Measurements from ENCODE around the gene APOL1. TPM values are rescaled to one million over a fixed set of nuclear protein-coding genes. Genes with fewer than 3 reads are reported as not detected.
"Not testable (repeated sequence)": the region's sequence is repeated elsewhere in the genome, so short reads cannot be mapped to it uniquely, and the experiment has no call there.

The APOL1 gene
- total RNA-seq, 1 experiment from 2014 or later = 0.30 TPM

GRCh38 chr22:36204632-36205015 is 48.3 kb upstream of the APOL1 start:
- ChIA-PET CTCF (interaction anchor here (0.8 kb wide), 1 partner anchor 24 kb away, joined by 3 read pairs; no protein-coding TSS in a partner anchor), RAD21 (ENCODE audit: low non-redundant PET in 1 of 2, low total read pairs in 2 of 2, uncharacterized antibody in 2 of 2, unreplicated experiment in 2 of 2) (no interaction called here), POLR2A (no interaction called here)
- BruUV-seq (replicated peaks) = no TSS peak
- no peak overlapping the region for H3K9ac ChIP-seq (ENCODE audit: low read length)
- H4K20me1 ChIP-seq (ENCODE audit: insufficient read depth) = no peaks in the 10 kb centered on the region
- DNase-seq (ENCODE audit: low read depth, low spot score) (no peak), ATAC-seq (no peak; the same call in 1 of the 2 replicates)
- intact Hi-C loops (cut with micrococcal nuclease) = no loop called here
- no peaks in the 10 kb centered on the region for H3K79me2 ChIP-seq (ENCODE audit: insufficient read depth, low read length)
- H3K36me3 ChIP-seq (ENCODE audit: control insufficient read depth in 1 of 2, insufficient read depth in 2 of 2, low read length in 2 of 2) = no peaks in the 10 kb centered on the region
- no peak for TF ChIP-seq SP1 (IDR thresholded peaks at IDR 0.05; ENCODE audit: low read depth)
- TF ChIP-seq EGR1 (IDR thresholded peaks at IDR 0.05; ENCODE audit: low read depth) = no peak
- TF ChIP-seq SIN3A (IDR thresholded peaks at IDR 0.05; ENCODE audit: low read depth) = no peak
- no peak for TF ChIP-seq YY1 (IDR thresholded peaks at IDR 0.05; ENCODE audit: extremely low read depth, insufficient replicate concordance, low read depth, low read length)
- TF ChIP-seq TCF7L2 (IDR thresholded peaks at IDR 0.05; ENCODE audit: borderline replicate concordance, extremely low read depth, insufficient read depth, insufficient read length) = no peak
- TF ChIP-seq ZNF274 (IDR thresholded peaks at IDR 0.05; ENCODE audit: low read depth, low read length) = no peak
- no peak for TF ChIP-seq ATF3 (IDR thresholded peaks at IDR 0.05)
- TF ChIP-seq ZFX (IDR thresholded peaks at IDR 0.05) = no peak
- no peak for TF ChIP-seq MAX (IDR thresholded peaks at IDR 0.05)
- TF ChIP-seq SRF (IDR thresholded peaks at IDR 0.05; ENCODE audit: low read depth) = no peak
- TF ChIP-seq CTCF (IDR thresholded peaks at IDR 0.05 in 2 of 3, conservative IDR thresholded peaks at IDR 0.05 in 1 of 3; ENCODE audit: borderline replicate concordance in 1 of 3, insufficient read depth in 1 of 3, low read depth in 2 of 3, low read length in 2 of 3) = no peak
- no peak for TF ChIP-seq RAD21 (IDR thresholded peaks at IDR 0.05; ENCODE audit: low read depth)
- no peak for TF ChIP-seq POLR2A (IDR thresholded peaks at IDR 0.05; ENCODE audit: borderline replicate concordance, extremely low read depth, insufficient read depth, insufficient read length)
- TF ChIP-seq REST (IDR thresholded peaks at IDR 0.05; ENCODE audit: low read depth) = no peak
- no peak for TF ChIP-seq CEBPB (IDR thresholded peaks at IDR 0.05; ENCODE audit: low read depth)
- no peaks in the 10 kb centered on the region for H3K9me2 ChIP-seq (ENCODE audit: insufficient read depth)
- no peaks in the 10 kb centered on the region for H3K9me3 ChIP-seq (ENCODE audit: control insufficient read depth in 1 of 2, insufficient read depth in 1 of 2, low read depth in 1 of 2, low read length in 2 of 2)
- no peak overlapping the region for H3K4me3 ChIP-seq (replicated peaks in 1 of 2; ENCODE audit: low read depth in 1 of 2, low read length in 2 of 2)
- no peaks in the 10 kb centered on the region; the same call in 1 of the 2 replicates for H3K27me3 ChIP-seq (ENCODE audit: insufficient read depth, low read length)
- H3K4me1 ChIP-seq (ENCODE audit: control insufficient read depth in 1 of 2, insufficient read depth in 2 of 2, low read length in 2 of 2) = no peaks in the 10 kb centered on the region
- no peak overlapping the region for H2AFZ ChIP-seq (ENCODE audit: low read depth, low read length, poor library complexity, severe bottlenecking)
- no peak overlapping the region for H3K27ac ChIP-seq (ENCODE audit: low read depth, low read length)
- H3K4me2 ChIP-seq (ENCODE audit: low read length) = no peak overlapping the region

- H3K36me3 ChIP-seq (ENCODE audit: control insufficient read depth in 1 of 2, insufficient read depth in 2 of 2, low read length in 2 of 2); H3K79me2 ChIP-seq (ENCODE audit: insufficient read depth, low read length); H3K27ac ChIP-seq (ENCODE audit: low read depth, low read length); H3K4me2 ChIP-seq (ENCODE audit: low read length); CTCF ChIA-PET; H3K9ac ChIP-seq (ENCODE audit: low read length); DNase-seq (ENCODE audit: low read depth, low spot score); H3K4me3 ChIP-seq (replicated peaks in 1 of 2; ENCODE audit: low read depth in 1 of 2, low read length in 2 of 2); H2AFZ ChIP-seq (ENCODE audit: low read depth, low read length, poor library complexity, severe bottlenecking); H3K9me2 ChIP-seq (ENCODE audit: insufficient read depth); H4K20me1 ChIP-seq (ENCODE audit: insufficient read depth); H3K27me3 ChIP-seq (ENCODE audit: insufficient read depth, low read length); POLR2A ChIA-PET; intact Hi-C loops (cut with micrococcal nuclease); RAD21 ChIA-PET (ENCODE audit: low non-redundant PET in 1 of 2, low total read pairs in 2 of 2, uncharacterized antibody in 2 of 2, unreplicated experiment in 2 of 2); BruUV-seq (replicated peaks); H3K9me3 ChIP-seq (ENCODE audit: control insufficient read depth in 1 of 2, insufficient read depth in 1 of 2, low read depth in 1 of 2, low read length in 2 of 2); ATAC-seq; H3K4me1 ChIP-seq (ENCODE audit: control insufficient read depth in 1 of 2, insufficient read depth in 2 of 2, low read length in 2 of 2): not testable (repeated sequence)
These were observed 47.4 kb upstream of the APOL1 start for GRCh38 chr22:36205573-36205972.

Data from HCT116 (cell line).